Natural killer cell treated with Interleukin-12 subunit alpha and Interleukin-12 subunit beta and Interleukin-15 and Interleukin-18, amount 100 ng/mL, for 72 hours (primary cell): Measurements from ENCODE around the gene NLGN1. TPM values are rescaled to one million over a fixed set of nuclear protein-coding genes. Genes with fewer than 3 reads are reported as not detected.

Experiments used
- ATAC-seq, 2 donors: fragments of 150-1000 bp; cut with Tn5 transposase in 1 of 2; sonication (Bioruptor Pico), chemical (Tn5 transposase) in 1 of 2; 2 replicates each; pipeline ENCODE4 v1.10.0; 2021
- DNase-seq: peaks from one replicate; pipeline ENCODE4 v3.0.0; 2022; ENCODE audit warnings: low spot score
- H3K27ac Mint-ChIP-seq, 2 donors: 1 replicate in 1 of 2; 2 replicates in 1 of 2; pipeline ENCODE4 v1.8.0; 2022; ENCODE audit warnings: mixed read lengths in 2 of 2, mild to moderate bottlenecking in 1 of 2, moderate library complexity in 1 of 2
- H3K27me3 Mint-ChIP-seq, 2 donors: 1 replicate in 1 of 2; 2 replicates in 1 of 2; pipeline ENCODE4 v1.8.0; 2022; ENCODE audit warnings: mixed read lengths in 2 of 2
- H3K36me3 Mint-ChIP-seq: one replicate; pipeline ENCODE4 v1.8.0; 2022; ENCODE audit warnings: mixed read lengths
- H3K4me1 Mint-ChIP-seq, 2 donors: 1 replicate in 1 of 2; 2 replicates in 1 of 2; pipeline ENCODE4 v1.8.0; 2022; ENCODE audit warnings: low read depth in 2 of 2, mixed read lengths in 2 of 2, mild to moderate bottlenecking in 1 of 2
- H3K4me3 Mint-ChIP-seq: one replicate; pipeline ENCODE4 v1.8.0; 2022; ENCODE audit warnings: mixed read lengths
- H3K9me3 Mint-ChIP-seq: 2 replicates; pipeline ENCODE4 v1.8.0; 2022; ENCODE audit warnings: mixed read lengths
- total RNA-seq, 2 donors: library from RNA; stranded (reverse); gene quantifications; one replicate each; pipeline ENCODE4 v1.2.3, GENCODE V29; 2022

Gene NLGN1
- total RNA-seq, 2 donors from 2014 or later, result not detected

DNA sequence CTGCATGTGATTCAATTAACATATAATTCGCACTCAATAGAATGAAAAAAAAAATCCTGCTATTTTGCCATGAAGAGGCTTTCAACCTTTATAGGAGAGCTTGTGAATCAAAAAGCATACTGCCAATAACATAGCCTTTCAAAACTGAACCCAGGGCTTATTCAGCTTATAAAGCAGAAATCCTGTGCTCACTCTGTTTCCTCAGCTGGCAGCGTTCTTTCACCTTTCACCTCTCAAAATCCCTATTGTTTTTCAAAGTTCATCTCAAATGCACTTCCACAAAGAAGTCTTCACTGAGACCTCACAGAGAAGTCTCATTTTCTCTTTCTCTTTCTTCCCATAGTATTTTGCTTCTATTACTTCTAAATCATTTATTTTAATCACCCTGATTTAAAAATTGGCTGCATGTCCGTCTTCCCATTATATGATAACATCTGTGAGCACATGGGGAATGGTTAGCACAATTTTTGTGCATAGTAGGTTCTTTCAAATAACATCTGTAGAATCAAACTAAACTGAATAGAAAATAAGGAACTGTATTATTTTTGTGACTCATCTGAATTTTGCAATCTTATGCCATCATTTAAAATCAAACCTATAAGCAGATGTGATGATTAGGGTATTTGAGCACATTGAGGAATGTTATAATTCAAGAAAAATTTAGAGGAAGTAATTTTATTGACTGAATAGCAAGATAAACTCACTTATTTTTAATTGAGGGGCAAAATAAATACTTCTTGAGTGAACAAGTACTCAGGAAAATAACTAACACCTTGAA lies 373.4 kb downstream of the NLGN1 start:
- no peak for ATAC-seq
- peaks cover 13% of the 10 kb centered on the region for H3K9me3 Mint-ChIP-seq
- H3K27me3 Mint-ChIP-seq, result no peaks in the 10 kb centered on the region
- H3K4me3 Mint-ChIP-seq, result no peak overlapping the region
- no peak for DNase-seq
- peaks cover 4% of the 10 kb centered on the region for H3K36me3 Mint-ChIP-seq
- no peak overlapping the region for H3K27ac Mint-ChIP-seq
- no peaks in the 10 kb centered on the region for H3K4me1 Mint-ChIP-seq

DNA sequence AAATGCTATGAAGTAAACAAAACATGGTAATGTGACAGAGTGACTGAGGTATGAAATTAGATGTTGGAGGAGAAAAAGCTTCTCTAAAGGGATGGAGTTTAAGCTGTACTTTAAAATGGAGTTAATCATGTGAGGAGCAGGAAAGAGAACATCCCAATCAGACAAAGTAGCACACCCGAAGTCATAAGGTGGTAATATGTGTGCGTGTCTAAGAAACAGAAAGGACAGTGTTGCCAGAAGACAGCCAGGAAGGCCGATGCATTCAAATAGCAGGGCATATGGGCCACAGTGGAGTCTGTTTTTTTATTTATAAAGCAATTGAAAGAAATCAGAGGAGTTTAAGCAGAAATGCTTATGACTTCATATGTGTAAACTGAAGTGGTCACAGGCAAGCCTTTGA lies 376.3 kb downstream of the NLGN1 start:
- Mint-ChIP-seq H3K4me3 (no peak overlapping the region), H3K9me3 (peaks cover 13% of the 10 kb centered on the region), H3K27ac (no peak overlapping the region), H3K36me3 (peaks cover 4% of the 10 kb centered on the region), H3K4me1 (no peaks in the 10 kb centered on the region), H3K27me3 (no peaks in the 10 kb centered on the region)
- DNase-seq, result no peak
- no peak for ATAC-seq

DNA sequence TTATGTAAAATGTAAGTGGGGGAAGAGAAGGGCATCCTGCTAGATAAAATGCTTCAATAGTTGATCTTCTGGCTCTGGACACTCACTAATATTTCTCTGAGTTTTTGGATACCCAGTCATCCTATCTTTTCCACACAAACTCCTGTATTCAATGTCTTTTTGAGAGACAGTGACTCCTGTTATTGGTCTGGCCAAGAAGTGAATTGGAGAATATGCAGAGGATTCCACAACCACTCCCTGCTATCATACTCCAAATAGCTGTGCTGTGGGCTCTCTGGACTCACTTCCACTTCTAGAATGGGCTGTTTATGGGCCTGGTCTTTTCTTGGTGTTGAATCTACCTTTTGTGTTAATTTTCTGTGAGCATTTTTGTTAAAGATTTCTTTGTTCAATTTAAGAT lies 376.8 kb downstream of the NLGN1 start:
- peaks cover 11% of the 10 kb centered on the region for H3K9me3 Mint-ChIP-seq
- no peak overlapping the region for H3K4me3 Mint-ChIP-seq
- DNase-seq (no peak), ATAC-seq (no peak)
- H3K4me1 Mint-ChIP-seq, result no peaks in the 10 kb centered on the region
- H3K27me3 Mint-ChIP-seq, result no peaks in the 10 kb centered on the region
- no peak overlapping the region for H3K27ac Mint-ChIP-seq
- H3K36me3 Mint-ChIP-seq, result peaks cover 1% of the 10 kb centered on the region

DNA sequence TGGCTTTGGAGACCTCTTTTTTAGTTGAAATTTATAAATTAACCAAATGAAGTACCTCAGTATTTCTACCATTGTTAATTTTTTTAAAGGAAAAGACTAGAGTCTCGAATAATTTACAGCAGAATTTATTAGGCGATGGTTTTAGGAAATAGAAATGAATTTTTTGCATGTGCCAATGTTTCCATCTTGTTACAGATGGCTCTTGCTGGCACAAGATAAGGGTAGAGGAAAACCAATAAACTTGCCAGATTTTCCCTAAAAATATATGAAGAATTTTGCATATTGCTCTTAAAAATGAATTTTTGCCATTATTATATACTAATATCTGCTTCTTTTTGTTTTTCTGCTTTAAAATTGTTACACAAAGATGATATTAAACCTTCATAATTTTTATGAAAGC lies 380.7 kb downstream of the NLGN1 start:
- no peaks in the 10 kb centered on the region for H3K4me1 Mint-ChIP-seq
- no peak overlapping the region for H3K27ac Mint-ChIP-seq
- H3K4me3 Mint-ChIP-seq, result no peak overlapping the region
- no peaks in the 10 kb centered on the region for H3K27me3 Mint-ChIP-seq
- H3K36me3 Mint-ChIP-seq, result no peaks in the 10 kb centered on the region
- DNase-seq (no peak), ATAC-seq (no peak)
- H3K9me3 Mint-ChIP-seq, result peaks cover 8% of the 10 kb centered on the region

DNA sequence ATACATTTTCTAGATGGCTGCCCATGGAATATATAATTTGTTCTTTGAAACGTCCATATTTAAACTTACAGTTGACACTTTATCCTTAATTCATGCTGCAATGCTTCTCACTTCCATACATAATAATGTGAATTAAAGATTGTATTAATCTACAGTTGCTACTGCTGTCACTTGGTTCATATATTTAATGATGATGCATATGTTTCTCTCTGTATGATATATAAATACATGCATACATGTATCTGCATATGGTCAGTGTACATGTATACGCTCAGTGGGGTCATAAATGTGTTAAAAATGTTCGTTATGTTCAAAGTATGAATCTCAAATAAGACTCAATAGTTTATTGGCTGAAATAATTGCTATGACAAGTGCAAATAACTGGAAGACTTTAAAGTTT lies 382.5 kb downstream of the NLGN1 start:
- H3K9me3 Mint-ChIP-seq, result peaks cover 12% of the 10 kb centered on the region
- ATAC-seq, result no peak
- H3K4me1 Mint-ChIP-seq, result no peaks in the 10 kb centered on the region
- no peak for DNase-seq
- H3K27ac Mint-ChIP-seq, result no peak overlapping the region
- H3K27me3 Mint-ChIP-seq, result no peaks in the 10 kb centered on the region
- no peak overlapping the region for H3K4me3 Mint-ChIP-seq
- no peaks in the 10 kb centered on the region for H3K36me3 Mint-ChIP-seq

DNA sequence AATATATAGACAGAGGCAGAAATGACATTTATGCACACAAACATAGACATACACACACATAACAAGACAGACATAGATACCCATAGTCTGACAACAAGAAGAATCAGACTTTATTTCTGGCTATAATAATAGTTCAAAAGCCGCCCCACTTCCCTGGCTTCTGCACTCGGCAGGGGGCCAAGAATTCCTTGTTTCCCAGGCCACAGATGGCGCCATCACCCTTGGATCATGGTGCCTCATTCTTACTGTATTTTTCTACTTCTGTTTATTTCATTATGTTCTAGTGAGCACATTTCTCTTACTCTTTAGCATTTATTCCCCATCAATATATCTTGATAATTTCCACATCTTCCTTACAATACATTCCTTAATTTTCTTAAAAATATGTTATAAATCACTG lies 387.5 kb downstream of the NLGN1 start:
- DNase-seq, result no peak
- ATAC-seq, result no peak
- Mint-ChIP-seq H3K36me3 (no peaks in the 10 kb centered on the region), H3K27me3 (no peaks in the 10 kb centered on the region), H3K9me3 (peaks cover 10% of the 10 kb centered on the region), H3K27ac (no peak overlapping the region), H3K4me1 (no peaks in the 10 kb centered on the region), H3K4me3 (no peak overlapping the region)

DNA sequence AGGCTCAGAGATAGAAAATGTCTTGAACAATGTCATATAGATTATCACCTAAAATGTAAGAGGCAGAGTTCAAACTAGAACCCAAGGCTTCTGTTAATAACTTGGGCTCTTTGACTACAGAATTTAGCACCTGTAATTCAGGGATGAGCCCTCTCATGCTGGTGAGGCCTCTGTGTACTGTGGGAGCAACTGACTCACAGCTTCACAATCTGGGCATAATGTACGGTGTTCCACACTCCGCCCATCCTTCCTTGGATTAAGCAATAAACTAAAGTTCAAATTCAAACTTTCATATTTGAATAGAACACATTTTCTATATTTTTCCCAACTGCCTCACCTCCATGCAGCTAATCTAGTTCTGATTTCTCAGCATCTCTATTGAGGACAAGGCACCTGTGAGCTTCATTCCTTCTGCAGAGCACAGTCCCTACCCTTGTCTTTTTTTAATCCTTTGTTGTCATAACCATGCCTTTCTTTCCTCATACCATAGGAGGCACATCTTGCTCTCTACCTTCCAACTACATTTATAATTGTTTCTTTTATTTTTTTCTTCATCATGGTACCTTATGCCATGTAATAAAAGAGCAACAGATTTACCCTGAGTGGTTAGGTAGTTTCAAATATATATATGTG lies 392.1 kb downstream of the NLGN1 start:
- no peak for DNase-seq
- Mint-ChIP-seq H3K4me3 (no peak overlapping the region), H3K4me1 (no peaks in the 10 kb centered on the region), H3K27ac (no peak overlapping the region), H3K36me3 (peaks cover 5% of the 10 kb centered on the region), H3K27me3 (no peaks in the 10 kb centered on the region), H3K9me3 (peaks cover 7% of the 10 kb centered on the region)
- ATAC-seq, result no peak

DNA sequence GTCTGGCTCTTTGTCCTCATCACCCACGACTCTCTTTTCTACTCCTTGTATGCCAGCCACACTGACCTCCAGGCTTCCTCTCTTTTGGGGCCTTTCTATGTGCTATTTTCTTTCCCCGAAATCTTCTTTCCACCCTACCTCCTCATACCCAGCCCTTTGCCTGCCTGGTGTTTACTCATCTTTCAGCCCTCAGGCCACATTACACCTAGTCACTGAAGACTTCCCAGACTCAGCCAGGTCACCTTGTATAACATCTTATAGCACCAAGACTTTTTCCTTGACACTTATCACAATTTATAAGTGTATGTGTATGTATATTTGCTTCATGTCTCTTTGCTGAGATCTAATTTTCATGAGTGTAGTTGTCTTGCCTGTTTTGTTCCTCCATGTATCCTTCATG lies 396.4 kb downstream of the NLGN1 start:
- ATAC-seq, result no peak
- Mint-ChIP-seq H3K27ac (no peak overlapping the region), H3K27me3 (no peaks in the 10 kb centered on the region), H3K4me3 (no peak overlapping the region), H3K4me1 (no peaks in the 10 kb centered on the region), H3K9me3 (peaks cover 5% of the 10 kb centered on the region), H3K36me3 (peaks cover 5% of the 10 kb centered on the region)
- no peak for DNase-seq

DNA sequence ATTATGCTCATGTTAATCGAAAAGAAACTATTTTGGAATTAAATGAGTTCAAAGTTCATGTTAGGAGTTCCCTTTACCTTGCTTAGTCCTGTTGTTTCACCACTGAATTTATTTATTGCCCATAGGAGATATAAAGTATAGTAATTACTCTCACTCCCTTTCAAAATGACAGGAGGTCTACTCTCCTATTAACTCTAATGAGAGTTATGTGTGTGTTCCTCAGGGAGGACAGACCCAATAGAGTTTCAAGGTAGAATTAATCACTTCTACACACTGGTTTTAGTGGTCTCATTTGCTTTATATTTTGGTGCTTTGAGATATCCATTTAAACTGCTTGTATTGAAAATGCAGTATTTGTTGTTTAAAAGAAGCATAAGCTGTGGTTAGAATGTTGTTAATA lies 398.9 kb downstream of the NLGN1 start:
- Mint-ChIP-seq H3K4me1 (no peaks in the 10 kb centered on the region), H3K27ac (no peak overlapping the region), H3K9me3 (peaks cover 5% of the 10 kb centered on the region), H3K36me3 (peaks cover 5% of the 10 kb centered on the region), H3K4me3 (no peak overlapping the region), H3K27me3 (no peaks in the 10 kb centered on the region)
- no peak for ATAC-seq
- no peak for DNase-seq

DNA sequence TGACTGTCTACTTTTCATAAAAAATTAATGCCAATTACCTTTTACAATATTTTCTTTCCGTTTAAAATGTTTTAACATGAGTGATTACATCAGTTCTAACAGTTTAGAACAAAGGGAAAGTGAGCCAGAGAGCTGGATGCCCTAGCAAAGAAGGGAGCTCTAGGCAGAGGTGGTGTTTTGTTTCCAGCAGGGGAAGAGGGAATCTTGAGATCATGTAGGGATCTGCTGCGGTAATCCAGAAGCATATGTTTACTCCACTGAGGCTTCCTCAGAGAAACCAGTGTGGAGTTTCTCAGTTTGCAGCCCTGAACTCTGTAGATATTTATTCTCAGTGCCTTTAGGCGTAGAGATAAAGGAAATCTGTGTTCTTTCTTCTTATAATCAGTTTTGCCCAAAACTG lies 399.3 kb downstream of the NLGN1 start:
- DNase-seq (no peak), ATAC-seq (no peak)
- Mint-ChIP-seq H3K36me3 (peaks cover 5% of the 10 kb centered on the region), H3K9me3 (peaks cover 1% of the 10 kb centered on the region), H3K27ac (no peak overlapping the region), H3K4me3 (no peak overlapping the region), H3K4me1 (no peaks in the 10 kb centered on the region), H3K27me3 (no peaks in the 10 kb centered on the region)

DNA sequence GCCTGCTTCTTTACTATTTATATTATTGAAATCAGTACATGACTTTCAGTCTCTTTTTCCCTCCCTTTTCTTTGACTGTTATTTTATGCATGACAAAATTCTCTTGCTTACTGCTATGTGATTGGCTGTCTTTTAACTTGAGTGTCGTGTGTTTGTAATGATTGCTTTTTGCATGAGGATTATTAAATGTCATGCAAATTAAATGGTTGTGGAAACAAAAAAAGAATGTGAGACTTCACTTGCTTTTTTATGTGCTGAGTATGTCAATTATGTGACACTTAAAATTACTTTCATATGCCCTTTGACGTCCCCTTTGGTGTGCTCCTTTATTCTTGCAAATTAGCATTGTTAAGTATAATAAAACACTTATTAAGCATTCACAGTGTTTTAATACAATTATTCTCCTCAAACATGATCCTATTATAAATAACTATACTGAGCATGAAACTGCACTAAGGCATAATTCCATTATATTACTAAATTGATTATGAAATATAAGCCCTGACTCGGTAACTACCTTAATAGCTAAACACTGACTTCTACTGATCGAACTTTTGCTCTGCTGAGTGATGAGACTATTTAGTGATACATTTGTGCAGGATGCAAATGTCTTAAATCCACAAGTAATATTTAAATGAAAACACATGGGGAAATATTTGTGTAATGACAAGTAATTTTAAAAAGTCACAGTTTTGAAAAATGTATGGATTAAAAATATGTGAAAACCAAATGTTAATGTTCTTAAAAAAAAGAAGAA lies 401.7 kb downstream of the NLGN1 start:
- Mint-ChIP-seq H3K36me3 (peaks cover under 1% of the 10 kb centered on the region), H3K9me3 (no peaks in the 10 kb centered on the region), H3K27me3 (no peaks in the 10 kb centered on the region), H3K4me3 (no peak overlapping the region), H3K27ac (no peak overlapping the region), H3K4me1 (no peaks in the 10 kb centered on the region)
- no peak for DNase-seq
- no peak for ATAC-seq

DNA sequence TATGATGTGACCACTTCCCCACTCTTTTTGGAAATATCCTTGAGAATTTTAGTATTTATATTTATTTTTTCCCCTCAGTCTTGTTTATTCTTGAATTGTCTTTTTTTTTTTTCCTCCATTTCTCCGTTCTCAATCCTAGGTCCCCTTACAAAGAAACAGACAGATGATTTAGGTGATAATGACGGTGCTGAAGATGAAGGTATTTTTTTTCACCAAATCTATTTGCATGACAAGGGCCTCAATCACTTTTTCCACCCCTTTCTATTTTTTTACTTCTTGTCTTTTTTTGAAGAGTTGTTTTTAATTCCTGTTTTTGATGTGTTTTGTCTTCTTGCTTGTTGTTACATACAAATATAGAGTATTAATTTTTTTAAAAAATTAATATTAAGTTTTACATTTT lies 402.6 kb downstream of the NLGN1 start:
- H3K9me3 Mint-ChIP-seq, result no peaks in the 10 kb centered on the region
- DNase-seq, result no peak
- no peak overlapping the region for H3K4me3 Mint-ChIP-seq
- no peak for ATAC-seq
- no peaks in the 10 kb centered on the region for H3K4me1 Mint-ChIP-seq
- H3K27me3 Mint-ChIP-seq, result no peaks in the 10 kb centered on the region
- no peak overlapping the region for H3K27ac Mint-ChIP-seq
- no peaks in the 10 kb centered on the region for H3K36me3 Mint-ChIP-seq

DNA sequence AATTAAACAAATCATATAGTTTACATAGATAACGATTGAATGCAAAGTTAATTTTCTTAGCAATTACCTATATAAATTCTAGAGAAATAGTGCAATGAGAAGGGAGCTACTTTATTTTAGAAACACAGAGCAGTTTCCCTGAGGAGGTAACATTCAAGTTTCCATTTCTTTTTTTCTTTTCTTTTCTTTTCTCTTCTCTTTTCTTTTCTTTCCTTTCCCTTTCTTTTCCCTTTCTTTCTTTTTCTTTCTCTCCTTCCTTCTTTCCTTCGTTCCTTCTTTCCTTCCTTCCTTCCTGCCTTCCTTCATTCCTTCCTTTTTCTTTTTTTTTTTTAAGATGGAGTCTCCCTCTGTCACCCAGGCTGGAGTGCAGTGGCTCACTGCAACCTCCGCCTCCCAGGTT lies 417.3 kb downstream of the NLGN1 start:
- Mint-ChIP-seq H3K4me1 (no peaks in the 10 kb centered on the region), H3K4me3 (no peak overlapping the region), H3K36me3 (peaks cover 10% of the 10 kb centered on the region), H3K27me3 (no peaks in the 10 kb centered on the region), H3K9me3 (peaks cover 16% of the 10 kb centered on the region), H3K27ac (no peak overlapping the region)
- ATAC-seq (no peak), DNase-seq (no peak)

DNA sequence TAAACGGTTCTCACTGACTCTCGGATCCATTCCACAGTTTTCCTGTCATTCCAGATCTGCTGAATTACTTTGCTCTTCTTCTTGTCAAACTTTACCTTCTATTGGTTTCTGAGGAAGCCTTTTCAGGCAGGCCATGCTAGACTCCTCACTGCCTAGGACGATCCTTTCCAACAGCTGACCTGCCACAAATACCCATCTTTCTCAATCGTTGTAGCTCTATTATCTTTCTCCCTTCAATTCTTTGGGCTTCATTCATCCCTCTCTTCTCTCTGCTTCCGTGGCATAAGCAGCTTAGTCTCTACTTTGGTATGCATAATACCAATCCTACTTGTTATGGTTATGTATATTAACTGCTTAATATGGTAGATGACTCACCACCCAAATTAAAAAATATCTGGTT lies 421.8 kb downstream of the NLGN1 start:
- H3K4me3 Mint-ChIP-seq, result no peak overlapping the region
- no peak overlapping the region for H3K27ac Mint-ChIP-seq
- H3K27me3 Mint-ChIP-seq, result no peaks in the 10 kb centered on the region
- peaks cover 10% of the 10 kb centered on the region for H3K36me3 Mint-ChIP-seq
- DNase-seq, result no peak
- peaks cover 15% of the 10 kb centered on the region for H3K9me3 Mint-ChIP-seq
- no peak for ATAC-seq
- H3K4me1 Mint-ChIP-seq, result no peaks in the 10 kb centered on the region
